GM13977 (cell line): ENCODE data around the gene CLDN5.
A peak's percentile ranks its signal among the peaks of the same experiment; 100 is the strongest.

Experiments
- DNase-seq: peaks from one replicate; pipeline ENCODE4 v3.0.0; 2012; ENCODE audit warnings: low spot score
- CTCF ChIP-seq: IDR thresholded peaks from 2 replicates; pipeline ENCODE4 v1.5.1; 2012; ENCODE audit warnings: mild to moderate bottlenecking, control low read depth; ENCODE audit not compliant: insufficient read depth; ENCODE audit errors: extremely low read depth, missing control alignments
- in situ Hi-C: fragments of 300-500 bp; cut with MboI; formaldehyde crosslinking; loops from one replicate; pipeline ENCODE4 v1.12.0; 2022; ENCODE audit warnings: low sequenced_read_pairs, low pct_unique_long_range_greater_than_20kb, mixed read lengths, inconsistent platforms; ENCODE audit not compliant: unreplicated experiment

The CLDN5 gene

GRCh38 chr22:19524170-19525115 lies at the start of gene CLDN5:
Gene CLDN5 (minus strand): TSS chr22:19524410. CDS start chr22:19524255, 155 bp downstream.
- in situ Hi-C loops: no loop called here
- TF ChIP-seq CTCF: no peak
- peak; percentile 67 for DNase-seq

GRCh38 chr22:19571995-19572394 lies 47.8 kb upstream of the CLDN5 start:
- DNase-seq: no peak
- in situ Hi-C loops: no loop called here
- no peak for TF ChIP-seq CTCF

GRCh38 chr22:19571207-19571795 lies 47.1 kb upstream of the CLDN5 start:
- DNase-seq: no peak

GRCh38 chr22:19569976-19570375 lies 45.8 kb upstream of the CLDN5 start:
- in situ Hi-C loops: no loop called here
- no peak for DNase-seq
- no peak for TF ChIP-seq CTCF

More at GRCh38 chr22:19571207-19571795, 47.1 kb upstream of the CLDN5 start:
- TF ChIP-seq CTCF: no peak
- in situ Hi-C loops: no loop called here

- TF ChIP-seq CTCF: no peak
- in situ Hi-C loops: no loop called here
- no peak for DNase-seq
These were observed 45.0 kb upstream of the CLDN5 start for GRCh38 chr22:19569276-19569640.

GRCh38 chr22:19568337-19569275 lies 44.4 kb upstream of the CLDN5 start:
- no peak for TF ChIP-seq CTCF
- DNase-seq: no peak
- in situ Hi-C loops: no loop called here
